ENCODE results near the gene OGDHL.

Gene OGDHL

DNA sequence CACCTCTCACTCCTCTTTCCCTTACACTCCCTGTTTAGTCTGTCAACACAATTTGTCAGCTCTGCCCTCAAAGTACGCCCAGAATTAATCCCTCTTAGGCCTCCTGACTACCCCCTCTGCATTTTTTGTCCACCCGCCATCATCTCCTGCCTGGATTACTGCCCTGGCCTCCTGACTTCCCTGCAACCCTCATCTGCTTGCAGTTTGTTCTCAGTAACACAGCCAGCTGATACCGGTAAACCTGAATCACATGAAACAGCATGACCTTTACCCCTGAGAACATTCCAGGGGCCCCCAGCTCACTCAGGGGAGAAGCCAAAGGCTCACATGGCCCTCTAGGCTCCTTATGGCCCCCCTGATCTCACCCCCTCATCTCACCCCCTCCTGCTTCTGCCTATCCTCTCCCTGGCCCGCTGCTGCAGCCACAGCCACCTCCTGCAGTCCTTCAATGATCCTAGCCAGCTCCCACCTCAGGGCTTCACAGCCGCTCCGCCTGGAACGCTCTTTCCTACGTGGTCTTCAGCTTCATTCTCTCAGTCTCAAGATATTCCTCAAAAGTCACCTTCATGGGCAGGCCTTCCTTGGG is 73.8 kb downstream of the OGDHL start:
- DNase-seq: no peak

DNA sequence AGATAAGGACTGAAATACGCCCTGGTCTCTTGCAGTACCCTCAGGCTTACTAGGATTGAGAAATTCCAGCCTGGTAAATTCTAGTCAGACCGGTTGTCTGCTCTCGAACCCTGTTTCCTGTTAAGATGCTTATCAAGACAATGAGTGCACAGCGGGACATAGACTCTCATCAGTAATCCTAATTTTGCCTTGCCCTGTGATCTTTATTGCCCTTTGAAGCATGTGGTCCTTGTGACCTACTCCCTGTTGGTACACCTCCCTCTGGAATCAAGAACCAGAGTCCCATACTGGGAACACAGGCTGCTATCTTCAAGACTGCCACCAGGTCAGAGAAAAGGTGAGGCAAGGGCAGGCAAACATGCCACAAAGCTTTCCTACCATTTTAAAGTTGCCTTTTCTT is 75.5 kb downstream of the OGDHL start:
- no peak for DNase-seq
